HEK293T (cell line): ENCODE results near the gene SKAP2.

Source experiments
- CTCF ChIA-PET: fragments of 350-600 bp; formaldehyde crosslinking; extraction: SDS; loops from one replicate; lab custom pipeline; 2021; ENCODE audit warnings: antibody characterized with exemption, inconsistent platforms; lab: Yijun Ruan, JAX
- POLR2A ChIA-PET: fragments of 350-600 bp; formaldehyde crosslinking; extraction: SDS; loops from one replicate; lab custom pipeline; 2020; ENCODE audit warnings: antibody characterized with exemption, inconsistent platforms; lab: Yijun Ruan, JAX
- DNase-seq: peaks from one replicate; pipeline ENCODE4 v3.0.0; 2012; ENCODE audit warnings: mixed read lengths; ENCODE audit errors: extremely low spot score
- ARNT ChIP-seq: fragments of 450-650 bp; IDR thresholded peaks from 2 replicates; pipeline ENCODE4 v1.6.1; 2017; ENCODE audit warnings: mild to moderate bottlenecking
- BHLHE40 ChIP-seq: fragments of 450-650 bp; IDR thresholded peaks from 2 replicates; pipeline ENCODE4 v1.6.1; 2016; ENCODE audit warnings: mild to moderate bottlenecking, moderate library complexity, borderline replicate concordance
- CTBP1 ChIP-seq: fragments of 450-650 bp; IDR thresholded peaks from 2 replicates; pipeline ENCODE4 v1.6.1; 2016; ENCODE audit warnings: borderline replicate concordance
- ELF4 ChIP-seq: fragments of 450-650 bp; IDR thresholded peaks from 2 replicates; pipeline ENCODE4 v1.6.1; 2017; ENCODE audit warnings: antibody characterized with exemption
- FOXA1 ChIP-seq: fragments of 450-650 bp; IDR thresholded peaks from 2 replicates; pipeline ENCODE4 v1.6.1; 2016; ENCODE audit warnings: mild to moderate bottlenecking
- FOXK2 ChIP-seq: fragments of 450-650 bp; IDR thresholded peaks from 2 replicates; pipeline ENCODE4 v1.6.1; 2016; ENCODE audit warnings: mild to moderate bottlenecking
- FOXM1 ChIP-seq: fragments of 450-650 bp; IDR thresholded peaks from 2 replicates; pipeline ENCODE4 v1.6.1; 2017; ENCODE audit warnings: mild to moderate bottlenecking, borderline replicate concordance
- HDGF ChIP-seq: fragments of 450-650 bp; IDR thresholded peaks from 2 replicates; pipeline ENCODE4 v1.6.1; 2017; ENCODE audit warnings: antibody characterized with exemption, borderline replicate concordance
- L3MBTL2 ChIP-seq: fragments of 450-650 bp; conservative IDR thresholded peaks from 2 replicates; pipeline ENCODE4 v1.6.1; 2016; ENCODE audit warnings: mild to moderate bottlenecking
- LEF1 ChIP-seq: fragments of 450-650 bp; IDR thresholded peaks from 2 replicates; pipeline ENCODE4 v1.6.1; 2017; ENCODE audit warnings: mild to moderate bottlenecking, borderline replicate concordance
- NFRKB ChIP-seq: fragments of 450-650 bp; IDR thresholded peaks from 2 replicates; pipeline ENCODE4 v1.6.1; 2016; ENCODE audit warnings: mild to moderate bottlenecking, moderate library complexity
- SP1 ChIP-seq: fragments of 450-650 bp; IDR thresholded peaks from 2 replicates; pipeline ENCODE4 v1.6.1; 2017
- SUZ12 ChIP-seq: fragments of 450-650 bp; IDR thresholded peaks from 2 replicates; pipeline ENCODE4 v1.6.1; 2016; ENCODE audit warnings: mild to moderate bottlenecking
- TARDBP ChIP-seq: fragments of 450-650 bp; IDR thresholded peaks from 2 replicates; pipeline ENCODE4 v1.6.1; 2016
- ZNF384 ChIP-seq: fragments of 450-650 bp; IDR thresholded peaks from 2 replicates; pipeline ENCODE4 v1.6.1; 2016
- TF ChIP-seq, protein P1 (sequence below): fragments of 450-650 bp; IDR thresholded peaks from 2 replicates; pipeline ENCODE4 v1.6.1; 2016

Gene SKAP2

DNA sequence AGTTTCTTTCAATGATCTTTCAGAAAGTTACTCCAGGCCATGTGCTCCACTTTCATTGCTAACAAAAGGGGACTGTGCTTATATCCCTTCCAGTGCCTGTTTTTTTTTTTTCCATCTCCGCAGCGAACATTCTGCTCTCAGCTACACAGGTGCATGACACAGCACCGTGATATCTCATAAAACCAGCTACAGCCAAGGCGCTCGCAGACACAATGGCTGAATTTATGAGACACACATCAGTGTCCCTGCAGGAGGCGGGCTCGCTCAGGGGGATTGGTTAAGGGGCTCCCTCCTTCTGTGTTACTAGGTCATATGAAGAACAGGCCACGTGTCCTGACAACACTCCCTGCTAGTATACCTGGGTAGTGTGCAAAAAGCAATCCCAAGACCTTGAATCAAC, 245.5 kb downstream of the SKAP2 start:
- POLR2A ChIA-PET: no interaction called here
- CTCF ChIA-PET: no interaction called here
- TF ChIP-seq ELF4 (no peak), BHLHE40 (no peak), ZNF384 (no peak), FOXA1 (no peak), HDGF (no peak), SP1 (no peak), LEF1 (no peak), ARNT (no peak)
- DNase-seq: no peak

DNA sequence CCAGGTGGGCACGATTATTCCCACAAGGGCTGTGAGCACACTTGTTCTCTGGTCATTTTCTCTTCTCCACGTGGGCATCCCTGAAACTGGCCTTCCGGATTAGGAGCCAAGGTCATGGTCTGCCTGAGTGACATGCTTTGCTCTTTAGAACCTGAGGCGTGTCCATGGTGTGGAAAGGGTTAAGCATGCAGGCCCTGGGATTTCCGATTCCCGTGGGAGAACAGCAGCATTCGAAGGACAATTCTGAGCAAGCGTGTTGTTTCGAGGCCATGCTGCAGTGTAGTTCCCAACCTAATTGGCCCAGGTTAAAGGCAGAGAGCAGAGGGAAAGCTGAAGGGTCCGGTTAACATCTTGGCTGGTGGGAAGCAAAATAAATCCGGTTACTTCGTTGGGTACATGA, 245.9 kb downstream of the SKAP2 start:
- TF ChIP-seq FOXA1: no peak
- TF ChIP-seq, protein P1, sequence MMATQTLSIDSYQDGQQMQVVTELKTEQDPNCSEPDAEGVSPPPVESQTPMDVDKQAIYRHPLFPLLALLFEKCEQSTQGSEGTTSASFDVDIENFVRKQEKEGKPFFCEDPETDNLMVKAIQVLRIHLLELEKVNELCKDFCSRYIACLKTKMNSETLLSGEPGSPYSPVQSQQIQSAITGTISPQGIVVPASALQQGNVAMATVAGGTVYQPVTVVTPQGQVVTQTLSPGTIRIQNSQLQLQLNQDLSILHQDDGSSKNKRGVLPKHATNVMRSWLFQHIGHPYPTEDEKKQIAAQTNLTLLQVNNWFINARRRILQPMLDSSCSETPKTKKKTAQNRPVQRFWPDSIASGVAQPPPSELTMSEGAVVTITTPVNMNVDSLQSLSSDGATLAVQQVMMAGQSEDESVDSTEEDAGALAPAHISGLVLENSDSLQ: no peak
- no peak for TF ChIP-seq LEF1
- no peak for TF ChIP-seq HDGF
- no peak for TF ChIP-seq FOXM1
- no peak for TF ChIP-seq SUZ12
- no peak for TF ChIP-seq SP1
- TF ChIP-seq ZNF384: no peak
- TF ChIP-seq L3MBTL2: no peak
- no peak for TF ChIP-seq BHLHE40
- TF ChIP-seq CTBP1: no peak
- no peak for TF ChIP-seq NFRKB
- TF ChIP-seq ARNT: no peak
- no peak for TF ChIP-seq FOXK2
- no peak for TF ChIP-seq ELF4
- TF ChIP-seq TARDBP: no peak
- DNase-seq: no peak
- ChIA-PET CTCF (no interaction called here), POLR2A (no interaction called here)
